Left hindlimb (tissue), 1 donor: ENCODE measurements around the gene HMGN4.

Source experiments
- DNase-seq: peaks from one replicate; pipeline ENCODE4 v3.0.0-alpha.2; 2018

Gene HMGN4

DNA sequence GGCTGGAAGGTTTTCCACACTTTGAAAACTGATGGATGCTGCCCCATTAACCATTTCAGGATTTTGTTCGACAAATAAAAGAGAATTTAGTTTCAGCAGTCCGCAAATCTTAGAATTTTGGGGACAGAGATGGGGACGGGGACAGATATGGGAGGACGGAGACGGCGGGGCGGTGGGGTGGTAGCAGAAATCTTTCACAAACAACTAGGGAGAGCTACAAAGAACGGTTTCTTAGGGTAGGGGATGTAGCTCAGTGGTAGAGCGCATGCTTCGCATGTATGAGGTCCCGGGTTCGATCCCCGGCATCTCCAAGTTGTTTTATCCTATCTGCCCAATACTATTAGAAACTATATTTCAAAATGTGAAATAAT lies 15.1 kb downstream of the HMGN4 start:
- peak; percentile 84 for DNase-seq

DNA sequence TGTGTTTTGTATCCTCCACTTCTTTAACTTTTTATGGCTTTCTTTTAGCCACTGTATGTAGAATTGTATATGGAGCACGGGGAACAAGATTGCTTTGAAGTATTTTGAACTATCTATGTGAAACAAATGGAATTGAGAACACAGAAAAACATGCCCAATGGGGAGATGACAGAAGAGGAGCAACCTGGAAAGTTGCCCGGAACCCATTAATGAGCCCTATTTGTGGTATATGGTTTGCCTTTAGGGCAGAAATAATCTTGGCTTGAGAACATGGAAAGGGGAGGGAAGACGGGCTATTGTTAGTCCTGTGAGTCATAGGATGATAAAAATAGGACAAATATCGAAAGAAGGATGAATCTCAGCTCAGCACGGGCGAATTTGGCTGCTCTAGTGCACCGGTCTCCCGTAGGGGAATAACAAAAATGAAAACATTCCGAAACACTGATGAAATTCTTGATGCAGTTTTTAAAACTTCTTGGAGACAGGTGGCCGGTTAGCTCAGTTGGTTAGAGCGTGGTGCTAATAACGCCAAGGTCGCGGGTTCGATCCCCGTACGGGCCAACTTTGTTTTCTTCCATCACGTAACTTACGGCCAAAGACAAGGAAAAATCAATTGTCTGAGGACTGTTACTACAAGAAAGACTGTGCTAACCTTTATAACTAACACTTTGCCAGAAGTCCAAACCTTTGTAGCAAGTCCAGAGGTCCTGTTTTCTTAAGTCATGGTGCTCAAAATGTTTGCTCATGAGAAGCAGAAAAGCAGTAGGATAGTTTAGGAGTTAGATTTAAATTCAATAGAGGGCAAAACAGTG lies 15.7 kb downstream of the HMGN4 start:
- peak; percentile 86 for DNase-seq

DNA sequence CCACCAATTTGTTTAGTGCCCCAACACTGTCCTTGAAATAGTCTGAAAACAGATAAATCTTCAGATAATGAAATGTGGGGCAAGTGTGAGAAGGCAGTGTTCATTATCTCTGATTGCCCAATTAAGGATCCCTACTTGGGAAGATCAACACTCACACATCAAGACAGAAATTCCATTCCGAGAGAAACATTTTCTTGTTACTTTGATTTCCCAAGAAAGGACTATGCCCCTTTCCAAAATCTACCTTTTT lies 16.2 kb downstream of the HMGN4 start:
- no peak for DNase-seq

DNA sequence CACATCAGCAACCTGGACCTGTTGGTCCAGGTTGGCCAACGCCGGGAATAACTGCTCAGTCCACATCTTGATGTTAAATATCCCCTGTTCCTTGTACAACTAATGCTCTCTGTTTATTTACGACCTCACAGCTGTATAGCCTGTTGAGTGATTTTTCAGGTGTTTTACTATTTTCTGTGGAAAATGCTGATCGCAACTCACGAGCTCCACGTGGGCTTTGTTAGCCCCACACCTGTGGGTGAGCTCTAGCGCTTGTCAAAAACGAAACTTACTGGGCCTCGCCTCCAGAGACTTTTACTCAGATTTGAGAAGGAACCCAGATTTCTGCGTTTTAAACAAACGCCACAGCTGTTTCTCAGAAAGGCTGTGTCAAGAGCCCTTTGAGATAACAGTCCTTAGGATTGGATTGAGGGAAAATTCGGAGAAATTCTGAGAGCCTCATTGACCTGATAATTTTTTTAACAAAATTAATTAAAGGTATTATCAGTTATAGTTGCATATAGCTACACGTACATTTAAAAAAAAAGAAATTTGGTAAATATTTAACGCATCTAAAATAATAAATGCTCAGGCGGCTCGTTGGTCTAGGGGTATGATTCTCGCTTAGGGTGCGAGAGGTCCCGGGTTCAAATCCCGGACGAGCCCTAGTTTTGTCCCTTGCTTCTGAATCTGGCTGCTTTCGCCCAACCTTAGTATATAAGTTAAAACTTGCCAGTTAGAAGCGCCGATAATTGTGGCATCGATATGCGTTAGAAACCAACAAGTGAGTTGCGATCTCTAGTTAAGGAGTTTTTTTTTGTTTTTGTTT lies 16.7 kb downstream of the HMGN4 start:
- no peak for DNase-seq

DNA sequence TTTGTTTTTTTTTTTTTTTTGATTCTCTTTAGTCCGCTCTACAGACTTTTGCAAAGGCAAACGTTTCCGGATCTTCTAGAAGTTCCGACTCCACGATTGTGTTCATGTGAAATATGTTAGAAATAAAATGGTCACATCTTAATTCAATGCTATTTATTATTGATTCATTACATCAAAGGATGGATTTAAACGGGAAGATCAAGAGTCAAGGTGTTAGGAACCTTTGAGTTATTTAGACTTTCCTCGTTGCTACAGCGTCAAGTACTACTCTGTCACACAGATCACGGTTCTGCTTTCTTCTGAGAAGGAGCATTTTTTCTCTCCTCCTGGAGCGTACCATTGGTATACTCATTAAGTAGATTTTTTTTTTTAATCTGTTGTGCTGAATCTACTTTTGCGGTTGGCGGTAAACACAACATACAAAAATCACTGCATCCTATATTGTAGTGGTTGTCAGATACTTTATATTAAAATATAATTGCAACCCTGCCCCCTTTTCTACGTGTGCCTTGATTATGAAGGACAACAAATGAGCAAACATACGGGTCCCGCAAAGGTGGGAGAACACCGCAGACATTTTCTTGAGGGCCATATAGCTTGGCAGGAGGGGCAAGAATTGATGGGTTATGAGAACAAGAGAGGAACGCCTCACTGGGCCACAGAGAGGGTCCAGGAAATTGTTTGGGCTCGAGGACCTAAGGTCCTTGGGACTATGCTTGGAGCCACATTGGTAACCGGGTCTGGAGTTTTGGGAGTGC lies 17.5 kb downstream of the HMGN4 start:
- no peak for DNase-seq

DNA sequence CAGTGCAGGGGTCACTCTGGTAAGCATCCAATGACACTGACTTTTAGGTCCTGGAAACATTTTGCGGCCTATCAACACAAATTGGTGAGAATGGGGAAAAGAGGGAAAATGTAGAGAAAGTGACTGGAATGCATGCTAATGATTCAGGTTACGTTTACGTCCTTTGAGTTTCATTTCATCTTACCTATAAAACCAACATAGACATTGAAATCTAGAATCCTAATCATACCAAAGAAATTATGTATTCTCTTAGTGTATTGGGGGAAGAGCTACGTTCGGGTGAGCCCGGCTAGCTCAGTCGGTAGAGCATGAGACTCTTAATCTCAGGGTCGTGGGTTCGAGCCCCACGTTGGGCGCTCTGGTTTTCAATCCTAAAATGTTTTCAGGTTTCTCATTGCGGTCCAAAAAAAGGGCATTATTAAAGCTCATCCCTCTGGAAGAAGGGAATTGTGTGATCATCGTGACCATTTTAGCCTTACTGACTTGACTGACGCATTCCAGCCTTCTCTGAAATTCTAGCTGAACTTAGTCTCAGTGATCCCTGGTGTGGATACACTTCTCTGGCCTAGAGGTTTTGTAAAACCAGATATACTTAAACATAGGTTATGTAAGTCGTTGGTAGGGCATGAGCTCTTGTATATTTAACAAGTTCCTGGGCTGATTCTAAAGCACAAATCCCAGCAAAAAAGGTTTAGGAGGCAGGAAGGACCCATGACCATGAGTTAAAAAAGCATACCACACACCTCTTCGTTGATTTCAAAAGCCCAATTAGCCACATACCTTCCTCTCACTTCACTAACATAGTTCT lies 18.3 kb downstream of the HMGN4 start:
- peak; percentile 77 for DNase-seq

DNA sequence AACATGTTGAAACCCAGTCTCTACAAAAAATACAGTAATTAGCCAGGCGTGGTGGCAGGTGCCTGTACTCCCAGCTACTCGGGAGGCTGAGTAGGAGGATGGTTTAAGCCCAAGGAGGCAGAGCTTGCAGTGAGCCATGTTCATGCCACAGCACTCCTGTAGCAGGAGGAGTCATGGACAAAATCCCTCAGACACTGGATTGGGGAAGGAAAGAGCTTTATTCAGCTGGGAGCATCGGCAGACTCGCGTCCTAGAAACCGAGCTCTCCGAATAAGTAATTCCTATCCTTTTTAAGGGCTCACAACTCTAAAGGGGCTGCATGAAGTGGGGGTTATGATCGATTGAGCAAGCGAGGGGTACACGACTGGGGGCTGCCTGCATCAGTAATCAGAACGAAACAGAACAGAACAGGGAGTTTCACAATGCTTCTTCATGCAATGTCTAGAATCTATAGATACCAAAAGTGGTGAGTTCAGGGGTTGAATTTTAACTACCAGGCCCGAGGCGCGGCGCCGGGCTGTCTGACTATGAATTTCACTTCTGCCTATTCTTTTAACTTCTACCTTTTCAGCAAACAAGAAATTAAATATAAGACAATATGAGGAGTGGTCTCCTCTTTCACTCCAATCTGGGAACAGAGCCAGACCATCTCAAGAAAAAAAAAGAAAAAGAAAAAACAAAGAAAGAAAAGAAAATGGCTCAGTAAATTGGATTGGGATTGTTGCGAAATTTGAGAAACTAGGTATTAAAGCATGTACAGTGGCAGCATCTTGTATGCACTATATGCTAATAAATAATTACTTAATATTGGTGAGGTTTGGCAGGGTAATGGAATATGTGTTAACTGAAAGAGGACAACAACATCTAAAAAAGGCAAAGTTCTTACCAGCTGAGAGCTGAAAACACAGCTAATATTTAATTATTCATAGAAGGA lies 23.6 kb downstream of the HMGN4 start:
- no peak for DNase-seq

DNA sequence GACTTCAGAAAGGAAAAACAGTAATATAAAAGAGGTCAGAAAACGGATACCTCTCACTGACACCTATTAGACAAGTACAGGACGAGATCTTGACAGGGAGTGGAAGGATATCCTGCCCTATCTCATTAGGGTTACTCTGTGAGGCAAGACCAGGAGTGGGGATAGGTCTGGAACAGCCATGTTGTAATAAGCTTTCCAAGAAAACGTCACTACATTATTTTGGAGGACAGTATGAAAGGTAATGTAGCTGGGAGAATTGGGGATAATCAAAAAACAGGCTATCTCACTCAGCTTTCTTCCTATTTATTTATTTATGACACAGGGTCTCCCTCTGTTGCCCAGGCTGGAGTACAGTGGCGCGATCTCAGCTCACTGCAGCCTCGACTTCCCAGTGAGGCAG lies 25.3 kb downstream of the HMGN4 start:
- DNase-seq = no peak

DNA sequence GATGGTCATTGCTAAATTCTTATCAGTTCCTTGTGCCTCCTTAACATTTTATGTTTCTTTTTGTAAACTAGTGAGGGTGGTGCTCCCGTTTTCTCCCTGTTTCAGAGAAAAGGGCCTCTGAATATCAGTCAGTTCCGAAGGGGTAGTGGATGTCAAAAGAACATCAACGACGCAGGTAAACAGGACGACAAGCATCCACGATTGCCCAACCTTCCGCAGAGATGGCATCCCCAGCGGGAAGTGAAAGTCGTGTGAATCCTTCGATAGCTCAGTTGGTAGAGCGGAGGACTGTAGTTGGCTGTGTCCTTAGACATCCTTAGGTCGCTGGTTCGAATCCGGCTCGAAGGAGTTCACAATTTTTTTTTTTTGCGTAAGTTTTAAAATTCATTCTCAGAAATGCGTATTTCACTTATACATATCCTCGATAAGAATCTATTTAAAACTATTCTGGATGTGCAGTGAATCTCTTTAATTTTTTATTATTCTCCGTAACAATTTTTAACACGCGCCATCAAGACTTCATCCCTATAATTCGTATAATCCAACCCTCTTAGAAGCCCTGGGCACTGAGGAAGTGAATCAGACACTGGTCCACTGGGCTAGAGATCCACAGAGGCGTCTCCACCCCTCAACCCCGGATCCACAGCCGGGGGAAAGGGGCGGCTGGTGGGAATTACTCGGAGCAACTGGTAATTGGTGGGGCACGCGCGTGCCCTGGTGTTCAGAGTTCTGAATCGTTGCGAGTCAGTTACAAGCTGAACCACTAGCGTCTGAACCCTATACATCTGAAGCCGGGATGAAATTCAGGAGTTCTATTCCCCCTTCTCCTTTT lies 30.7 kb downstream of the HMGN4 start:
- peak; percentile 94 for DNase-seq

DNA sequence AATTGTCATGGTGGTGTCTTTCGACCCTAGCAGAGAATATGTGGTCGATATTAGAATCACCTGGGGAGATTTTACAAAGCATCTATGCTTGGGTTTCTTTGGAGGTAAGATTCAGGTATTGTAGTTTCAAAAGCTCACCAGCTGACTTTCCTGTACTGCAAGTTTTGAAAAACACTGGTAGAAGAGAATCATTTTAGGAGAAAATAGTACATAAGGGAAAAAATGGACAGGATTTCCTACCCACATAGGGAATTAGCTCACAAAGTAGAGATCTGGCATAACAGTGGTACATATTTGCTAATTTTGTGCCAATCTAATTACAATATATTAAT lies 31.2 kb downstream of the HMGN4 start:
- DNase-seq = no peak

DNA sequence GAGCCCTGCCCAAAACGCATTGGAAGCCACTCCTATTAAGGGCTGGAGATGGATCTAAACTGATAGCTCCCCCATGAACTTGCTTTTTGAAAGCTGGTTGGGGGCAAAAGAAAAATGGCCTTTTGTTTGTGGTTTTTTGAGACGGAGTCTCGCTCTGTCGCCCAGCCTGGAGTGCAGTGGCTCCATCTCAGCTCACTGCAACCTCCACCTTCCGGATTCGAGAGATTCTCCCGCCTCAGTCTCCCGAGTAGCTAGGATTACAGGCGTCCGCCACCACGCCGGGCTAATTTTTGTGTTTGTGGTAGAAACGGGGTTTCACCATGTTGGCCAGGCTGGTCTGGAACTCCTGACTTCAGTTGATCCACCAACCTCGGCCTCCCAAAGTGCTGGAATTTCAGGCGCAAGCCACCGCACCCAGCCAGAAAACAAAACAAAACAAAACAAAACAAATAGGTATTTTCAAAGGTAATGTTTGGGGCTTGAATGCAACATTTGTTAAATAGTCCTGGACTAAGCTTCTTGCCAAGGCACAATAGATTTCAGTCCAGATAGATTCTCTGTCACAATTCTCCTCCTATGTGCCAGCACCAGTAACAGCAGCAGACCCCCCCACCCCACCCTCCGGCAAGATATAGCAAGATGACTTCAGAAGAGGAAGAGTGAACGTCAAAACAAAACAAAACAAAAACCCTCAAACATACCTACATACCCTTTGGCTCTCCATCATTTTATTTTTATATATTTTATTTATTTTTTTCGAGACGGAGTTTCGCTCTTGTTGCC lies 32.1 kb downstream of the HMGN4 start:
- DNase-seq = no peak

DNA sequence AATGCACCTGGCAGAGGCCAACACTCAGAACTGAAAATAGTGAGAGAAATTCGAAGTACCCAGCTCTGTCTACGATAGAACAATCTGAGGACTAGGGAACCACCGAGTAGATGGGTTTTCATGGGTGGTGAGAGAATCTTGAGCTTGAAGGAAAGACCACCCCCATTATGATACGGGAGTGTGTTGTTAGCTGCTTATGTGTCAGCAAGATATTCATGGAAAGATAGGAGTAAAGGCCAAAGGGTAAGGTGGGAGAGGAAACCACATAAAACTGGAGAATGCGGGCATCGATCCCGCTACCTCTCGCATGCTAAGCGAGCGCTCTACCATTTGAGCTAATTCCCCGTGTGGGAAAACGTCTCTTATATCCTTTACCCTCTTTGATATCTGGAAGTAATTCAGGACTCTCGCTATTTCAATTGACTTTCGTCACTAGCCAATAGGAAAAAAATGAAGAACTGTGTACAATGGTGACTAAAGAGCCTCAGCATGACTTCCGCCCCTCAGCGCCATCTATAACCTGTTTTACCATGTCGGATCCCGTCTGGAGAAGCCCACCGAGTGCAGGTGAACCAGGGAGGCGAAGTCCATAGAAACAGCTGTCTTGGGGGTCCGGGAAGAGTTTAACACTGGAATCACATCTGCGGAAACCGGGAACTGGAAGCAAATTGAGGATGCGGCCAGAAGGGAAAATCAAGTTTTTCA lies 33.6 kb downstream of the HMGN4 start:
- DNase-seq = peak; percentile 56

DNA sequence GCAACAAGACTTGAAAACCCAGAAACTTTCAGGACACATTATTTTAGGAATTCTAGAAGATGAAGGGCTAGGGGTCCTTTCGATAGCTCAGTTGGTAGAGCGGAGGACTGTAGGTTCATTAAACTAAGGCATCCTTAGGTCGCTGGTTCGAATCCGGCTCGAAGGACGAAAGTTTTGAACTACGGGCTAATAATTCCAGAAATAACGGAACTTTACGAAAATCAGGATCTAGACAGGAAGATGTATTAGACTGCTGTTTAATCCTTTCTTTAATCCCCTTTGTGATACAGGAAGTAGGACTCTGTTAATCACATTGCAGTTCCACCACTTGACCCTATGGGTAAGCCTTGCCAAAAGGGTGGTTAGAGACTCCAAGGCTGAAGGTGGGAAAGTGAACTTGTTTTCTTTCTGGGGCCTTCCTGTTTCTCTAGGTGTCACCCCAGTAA lies 37.4 kb downstream of the HMGN4 start:
- DNase-seq = no peak

DNA sequence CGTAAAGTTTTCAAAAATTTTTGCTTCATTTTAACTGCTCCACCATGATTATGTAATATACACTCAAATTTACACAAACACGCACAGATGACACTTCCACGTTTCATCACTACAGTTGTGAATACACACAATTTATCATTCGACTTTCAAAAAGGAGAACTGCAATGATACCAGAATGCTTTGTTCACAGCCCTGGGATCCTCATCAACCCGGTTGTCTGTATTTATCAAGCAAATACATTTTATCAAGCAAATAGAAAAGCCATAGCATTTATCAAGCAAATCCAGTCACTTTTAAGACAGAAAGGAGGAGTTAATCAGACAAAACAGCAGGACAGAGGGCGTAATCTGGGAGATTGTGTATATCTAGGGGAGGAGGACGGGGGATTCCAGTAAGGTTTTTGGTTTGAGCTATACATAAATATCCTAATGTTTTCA lies 38.3 kb downstream of the HMGN4 start:
- no peak for DNase-seq

DNA sequence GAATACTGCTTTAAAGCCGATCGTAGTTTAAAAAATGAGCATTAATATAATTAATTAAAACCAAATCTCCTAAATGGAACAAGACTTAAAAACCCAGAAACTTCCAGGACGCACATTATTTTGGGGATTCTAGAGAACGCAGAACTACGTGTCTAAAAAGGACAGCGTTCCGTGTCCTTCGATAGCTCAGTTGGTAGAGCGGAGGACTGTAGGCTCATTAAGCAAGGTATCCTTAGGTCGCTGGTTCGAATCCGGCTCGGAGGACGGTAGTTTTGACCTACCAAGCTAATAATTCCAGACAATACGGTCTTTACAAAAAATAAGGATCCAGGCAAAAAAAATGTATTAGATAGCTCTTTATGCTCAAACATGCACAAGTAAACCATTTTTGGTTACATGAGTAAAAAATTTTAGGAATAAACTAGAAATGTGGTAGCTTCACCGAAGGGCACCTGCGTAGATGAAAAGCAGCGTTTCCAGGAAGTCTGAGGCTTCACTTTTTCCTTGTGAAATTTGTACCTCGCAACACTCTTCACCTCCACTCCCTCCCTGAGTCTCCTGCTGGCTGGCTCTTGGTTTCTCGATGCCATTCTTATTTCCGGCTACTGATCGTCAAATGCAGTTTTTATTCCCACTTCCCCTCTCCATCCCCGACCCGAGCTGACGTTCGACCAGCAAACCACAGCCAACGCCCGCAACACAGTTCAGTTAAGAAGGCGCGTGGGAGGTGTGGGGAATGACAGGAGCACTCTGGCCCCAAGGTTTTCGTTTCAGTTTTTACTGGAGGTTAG lies 39.0 kb downstream of the HMGN4 start:
- no peak for DNase-seq

DNA sequence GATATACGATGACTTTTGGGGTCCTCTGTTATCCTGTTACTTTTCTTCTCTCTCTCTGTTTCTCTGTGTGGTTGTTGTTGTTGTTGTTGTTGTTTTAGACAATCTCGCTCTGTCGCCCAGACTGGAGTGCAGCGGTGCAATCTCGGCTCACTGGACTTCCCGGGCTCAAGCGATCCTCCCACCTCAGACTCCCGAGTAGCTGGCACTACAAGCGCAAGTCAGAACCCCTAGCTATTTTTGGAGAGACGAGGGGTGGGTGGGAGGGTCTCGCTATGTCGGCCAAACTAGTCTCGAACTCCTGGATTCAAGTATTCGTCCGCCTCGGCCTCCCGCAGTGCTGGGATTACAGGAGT lies 39.5 kb downstream of the HMGN4 start:
- DNase-seq = no peak

DNA sequence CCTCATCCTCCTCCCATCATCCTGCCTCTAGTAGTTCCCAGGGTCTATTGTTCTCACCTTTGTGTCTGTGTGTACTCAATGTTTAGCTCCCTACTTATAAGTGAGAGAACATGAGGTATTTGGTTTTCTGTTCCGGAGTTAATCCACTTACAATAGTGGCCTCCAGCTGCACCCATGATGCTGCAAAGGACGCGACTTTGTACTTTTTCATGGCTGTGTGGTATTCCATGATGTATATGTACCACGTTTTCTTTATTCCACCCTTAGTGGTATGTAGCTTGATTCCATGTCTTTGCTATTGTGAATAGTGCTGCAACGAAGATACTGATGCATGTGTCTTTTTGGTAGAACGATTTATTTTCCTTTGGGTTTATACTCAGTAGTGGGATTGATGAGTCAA lies 40.1 kb downstream of the HMGN4 start:
- no peak for DNase-seq

DNA sequence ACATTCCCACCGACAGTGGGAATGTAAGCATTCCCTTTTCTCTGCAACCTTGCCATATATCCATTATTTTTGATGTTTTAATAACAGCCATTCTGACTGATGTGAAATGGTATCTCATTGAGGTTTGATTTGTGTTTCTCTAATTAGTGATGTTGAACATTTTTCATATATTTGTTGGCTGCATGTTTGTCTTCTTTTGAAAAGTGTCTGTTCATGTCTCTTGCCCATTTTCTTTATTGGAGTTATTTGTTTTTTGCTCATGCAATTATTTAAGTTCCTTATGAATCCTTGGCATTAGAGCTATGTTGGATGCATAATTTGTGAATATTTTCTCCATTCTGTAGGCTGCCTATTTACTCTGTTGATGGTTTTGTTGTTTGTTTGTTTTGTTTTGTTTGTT lies 40.6 kb downstream of the HMGN4 start:
- DNase-seq = no peak
